A549 (cell line): ENCODE measurements around the gene CA10.

Source experiments
- CBX8 ChIP-seq: fragments of 200-600 bp; sonication (generic); IDR thresholded peaks from 2 replicates; pipeline ENCODE4 v1.6.1; 2016
- CHD4 ChIP-seq: fragments of 200-600 bp; sonication (generic); IDR thresholded peaks from 2 replicates; pipeline ENCODE4 v1.6.1; 2016; ENCODE audit warnings: antibody characterized with exemption, mild to moderate bottlenecking, borderline replicate concordance
- CTCF ChIP-seq: fragments of >200 bp; sonication (Bioruptor Twin); formaldehyde crosslinking; IDR thresholded peaks from 3 replicates; pipeline ENCODE4 v1.5.1; 2016
- MAX ChIP-seq: IDR thresholded peaks from 2 replicates; pipeline ENCODE4 v1.6.1; 2012
- RFX5 ChIP-seq: fragments of 450-650 bp; IDR thresholded peaks from 2 replicates; pipeline ENCODE4 v1.7.1; 2014; ENCODE audit warnings: antibody characterized with exemption, mild to moderate bottlenecking, moderate library complexity

- TF ChIP-seq CBX8 (no peak), CHD4 (no peak), CTCF (no peak), RFX5 (no peak), MAX (no peak)
Measured at GRCh38 chr17:52134641-52135040, 23.9 kb downstream of the CA10 start.
